Prostate gland (tissue), 2 donors: Measurements from ENCODE around the gene RSBN1.

Experiments
- CTCF ChIP-seq, 4 experiments: fragments of 200-600 bp in 2 of 4; fragments of 450-650 bp in 2 of 4; sonication (generic) in 2 of 4; IDR thresholded peaks; 1 replicate in 3 of 4; 2 replicates in 1 of 4; pipeline ENCODE4 v1.5.1; 2016 to 2019; ENCODE audit warnings: antibody characterized with exemption in 4 of 4, mild to moderate bottlenecking in 2 of 4, moderate library complexity in 2 of 4
- POLR2A ChIP-seq: fragments of 450-650 bp; IDR thresholded peaks from one replicate; pipeline ENCODE4 v1.6.1; 2016; ENCODE audit warnings: antibody characterized with exemption, mild to moderate bottlenecking
- POLR2AphosphoS5 ChIP-seq: sonication (generic); formaldehyde crosslinking; IDR thresholded peaks from one replicate; pipeline ENCODE4 v1.6.1; 2017; ENCODE audit warnings: antibody characterized with exemption

GRCh38 chr1:113787663-113788062, 24.6 kb downstream of the RSBN1 start:
- TF ChIP-seq CTCF (IDR thresholded peaks at IDR 0.05) (no peak), POLR2A (no peak), POLR2AphosphoS5 (no peak)
